Ovary (tissue), 9 donors: ENCODE results near the gene CCDC78. TPM values are rescaled to one million over a fixed set of nuclear protein-coding genes. Genes with fewer than 3 reads are reported as not detected.

Experiments used
- DNase-seq, 5 donors: peaks; one replicate each; pipeline ENCODE4 v3.0.0-alpha.2; 2019 to 2020
- H3K27ac ChIP-seq, 2 donors: fragments of 200-600 bp; one replicate each; pipeline versions ENCODE4 v1.5.1 to v1.8.0; 2019 to 2022
- H3K27me3 ChIP-seq: fragments of 200-600 bp; one replicate; pipeline ENCODE4 v1.8.0; 2022
- H3K36me3 ChIP-seq: fragments of 200-600 bp; sonication (generic); one replicate; pipeline ENCODE4 v1.5.1; 2019
- H3K4me1 ChIP-seq: one replicate; pipeline ENCODE4 v1.8.1; 2013; ENCODE audit warnings: mild to moderate bottlenecking, moderate library complexity; ENCODE audit not compliant: insufficient read depth
- H3K4me3 ChIP-seq: fragments of 200-600 bp; sonication (generic); one replicate; pipeline ENCODE4 v1.5.1; 2017
- H3K9me3 ChIP-seq, 2 donors: fragments of 200-600 bp in 1 of 2; sonication (generic) in 1 of 2; one replicate each; pipeline versions ENCODE4 v1.5.1 to v1.8.1; 2013 to 2019; ENCODE audit warnings: mild to moderate bottlenecking in 1 of 2, moderate library complexity in 1 of 2
- CTCF ChIP-seq, 3 donors: fragments of 450-650 bp in 2 of 3; fragments of 200-600 bp in 1 of 3; IDR thresholded peaks; one replicate each; pipeline versions ENCODE4 v1.5.1 to v1.8.0; 2016 to 2022; ENCODE audit warnings: antibody characterized with exemption in 3 of 3, mild to moderate bottlenecking in 1 of 3
- EP300 ChIP-seq: sonication (generic); formaldehyde crosslinking; IDR thresholded peaks from one replicate; pipeline ENCODE4 v1.6.1; 2017; ENCODE audit warnings: antibody characterized with exemption
- POLR2A ChIP-seq: fragments of 450-650 bp; IDR thresholded peaks from one replicate; pipeline ENCODE4 v1.6.1; 2017; ENCODE audit warnings: antibody characterized with exemption, mild to moderate bottlenecking, moderate library complexity
- WGBS, 3 donors: extraction: QIAGEN DNeasy Blood & Tissue Kit in 1 of 3; methylation state at CpG; one replicate each; pipeline versions ENCODE4 v1.1.5 to v1.1.7; 2013 to 2017; 5-methylcytosine and 5-hydroxymethylcytosine counted together
- intact Hi-C, 4 donors: fragments of 100-400 bp; cut with DNase I; formaldehyde crosslinking; loops; one replicate each; pipeline versions ENCODE4 v1.11.0 to v1.15.1; 2022 to 2023
- polyA plus RNA-seq, 2 donors: library from polyadenylated mRNA; stranded (reverse); fragments of 200-250 nt in 1 of 2; fragments of 350-450 nt in 1 of 2; fragmentation: Illumina TruSeq in 1 of 2; extraction: RNeasy Lipid Tissue Mini Kit (QIAGEN cat#74804) in 1 of 2; gene quantifications; one replicate each; pipeline ENCODE4 v1.2.3, GENCODE V29; 2013 to 2014
- total RNA-seq, 7 donors: library from RNA; depleted of rRNA in 2 of 7; stranded (reverse); fragments of >200 nt in 2 of 7; fragmentation: NEBNext Ultra II Directional in 3 of 7; extraction: Animal tissue kit (Norgen Biotek cat#: 25700) in 3 of 7; gene quantifications; one replicate each; pipeline versions ENCODE4 v1.1.0 to v1.2.4, GENCODE V29; 2016 to 2023
- donor health status: DM: no; HTN: no; CAD: no; lungs with moderate emphysema.
- donor health status: DM: no; HTN: no; CAD: no.
- donor health status: Bipolar disorder and iron deficiency.
- donor health status: DM: yes; HTN: yes; CAD: no.
- donor health status: DM: no; HTN: no; CAD: no.
- donor health status: DM: yes; HTN: yes; CAD: no.

The CCDC78 gene
- total and polyA plus RNA-seq, 9 donors: 0.40 to 44.3 (median 4.6) TPM; not detected in 2

GRCh38 chr16:726188-726437 lies 130 bp downstream of the CCDC78 start:
- Histone ChIP-seq H3K27me3 (peaks cover 15% of the 10 kb centered on the region), H3K4me3 (no peak overlapping the region), H3K27ac (no peak overlapping the region), H3K36me3 (no peaks in the 10 kb centered on the region), H3K9me3 (no peaks in the 10 kb centered on the region), H3K4me1 (peaks cover 15% of the 10 kb centered on the region)
- intact Hi-C loops: no loop called here
- DNase-seq: no peak
- WGBS, 3 donors: 11 to 18% (median 14%) methylated on average over 6 to 9 of the region's 9 CpGs
- TF ChIP-seq POLR2A: no peak
- no peak for TF ChIP-seq EP300
- TF ChIP-seq CTCF (IDR thresholded peaks at IDR 0.05): no peak

- intact Hi-C loops: no loop called here
- no peak for DNase-seq
- Histone ChIP-seq H3K36me3 (no peaks in the 10 kb centered on the region), H3K4me3 (no peak overlapping the region), H3K9me3 (no peaks in the 10 kb centered on the region), H3K27me3 (peaks cover 15% of the 10 kb centered on the region), H3K27ac (no peak overlapping the region), H3K4me1 (peaks cover 15% of the 10 kb centered on the region)
- 61 to 63% (median 63%) methylated on average over 17 to 23 of the region's 23 CpGs for WGBS, 3 donors
- no peak for TF ChIP-seq EP300
These were observed 618 bp downstream of the CCDC78 start for GRCh38 chr16:725463-726187.

GRCh38 chr16:725041-725376 lies 1.2 kb downstream of the CCDC78 start:
- Histone ChIP-seq H3K4me1 (peaks cover 19% of the 10 kb centered on the region), H3K27ac (no peak overlapping the region), H3K27me3 (peaks cover 15% of the 10 kb centered on the region), H3K4me3 (no peak overlapping the region), H3K9me3 (no peaks in the 10 kb centered on the region), H3K36me3 (no peaks in the 10 kb centered on the region)
- TF ChIP-seq POLR2A (no peak), CTCF (IDR thresholded peaks at IDR 0.05) (no peak), EP300 (no peak)
- 64 to 77% (median 71%) methylated on average over 7 of the region's 7 CpGs for WGBS, 3 donors
- no peak for DNase-seq
- intact Hi-C loops: no loop called here

GRCh38 chr16:724188-725040 lies 1.8 kb downstream of the CCDC78 start:
- intact Hi-C loops: no loop called here
- Histone ChIP-seq H3K4me1 (peaks cover 22% of the 10 kb centered on the region), H3K4me3 (no peak overlapping the region), H3K9me3 (no peaks in the 10 kb centered on the region), H3K27me3 (peaks cover 15% of the 10 kb centered on the region), H3K27ac (no peak overlapping the region), H3K36me3 (no peaks in the 10 kb centered on the region)
- DNase-seq: no peak
- 43 to 63% (median 50%) methylated on average over 25 to 29 of the region's 29 CpGs for WGBS, 3 donors
- no peak for TF ChIP-seq POLR2A
- no peak for TF ChIP-seq CTCF (IDR thresholded peaks at IDR 0.05)
- no peak for TF ChIP-seq EP300

- 70 to 81% (median 77%) methylated on average over 9 of the region's 9 CpGs for WGBS, 3 donors
- H3K4me1 ChIP-seq: peaks cover 22% of the 10 kb centered on the region
These were observed 2.5 kb downstream of the CCDC78 start for GRCh38 chr16:723695-724094.

More at GRCh38 chr16:723695-724094, 2.5 kb downstream of the CCDC78 start:
- Histone ChIP-seq H3K9me3 (no peaks in the 10 kb centered on the region), H3K27me3 (peaks cover 15% of the 10 kb centered on the region), H3K27ac (no peak overlapping the region), H3K4me3 (no peak overlapping the region), H3K36me3 (no peaks in the 10 kb centered on the region)
- no peak for DNase-seq
- TF ChIP-seq CTCF (IDR thresholded peaks at IDR 0.05) (no peak), EP300 (no peak), POLR2A (no peak)
- intact Hi-C loops: no loop called here
